Testis (tissue), 2 donors: ENCODE results near the gene SNTA1.

Experiments
- POLR2A ChIP-seq: fragments of 450-650 bp; IDR thresholded peaks from one replicate; pipeline ENCODE4 v1.6.1; 2017; ENCODE audit warnings: antibody characterized with exemption, mild to moderate bottlenecking, moderate library complexity
- TF ChIP-seq, protein P1 (sequence below), 3 experiments: fragments of 450-650 bp in 2 of 3; fragments of 200-600 bp in 1 of 3; sonication (generic) in 1 of 3; IDR thresholded peaks; one replicate each; pipeline ENCODE4 v1.5.1; 2016 to 2019; ENCODE audit warnings: antibody characterized with exemption in 3 of 3, mild to moderate bottlenecking in 2 of 3, moderate library complexity in 1 of 3

- TF ChIP-seq, protein P1, sequence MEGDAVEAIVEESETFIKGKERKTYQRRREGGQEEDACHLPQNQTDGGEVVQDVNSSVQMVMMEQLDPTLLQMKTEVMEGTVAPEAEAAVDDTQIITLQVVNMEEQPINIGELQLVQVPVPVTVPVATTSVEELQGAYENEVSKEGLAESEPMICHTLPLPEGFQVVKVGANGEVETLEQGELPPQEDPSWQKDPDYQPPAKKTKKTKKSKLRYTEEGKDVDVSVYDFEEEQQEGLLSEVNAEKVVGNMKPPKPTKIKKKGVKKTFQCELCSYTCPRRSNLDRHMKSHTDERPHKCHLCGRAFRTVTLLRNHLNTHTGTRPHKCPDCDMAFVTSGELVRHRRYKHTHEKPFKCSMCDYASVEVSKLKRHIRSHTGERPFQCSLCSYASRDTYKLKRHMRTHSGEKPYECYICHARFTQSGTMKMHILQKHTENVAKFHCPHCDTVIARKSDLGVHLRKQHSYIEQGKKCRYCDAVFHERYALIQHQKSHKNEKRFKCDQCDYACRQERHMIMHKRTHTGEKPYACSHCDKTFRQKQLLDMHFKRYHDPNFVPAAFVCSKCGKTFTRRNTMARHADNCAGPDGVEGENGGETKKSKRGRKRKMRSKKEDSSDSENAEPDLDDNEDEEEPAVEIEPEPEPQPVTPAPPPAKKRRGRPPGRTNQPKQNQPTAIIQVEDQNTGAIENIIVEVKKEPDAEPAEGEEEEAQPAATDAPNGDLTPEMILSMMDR (IDR thresholded peaks at IDR 0.05): no peak
- TF ChIP-seq POLR2A: no peak
These were observed 48.8 kb downstream of the SNTA1 start for GRCh38 chr20:33394718-33395117.
